Measurements from ENCODE around the gene TEX2.

TEX2 gene

GRCh38 chr17:64115822-64116534 lies 147.1 kb downstream of the TEX2 start:
- no peak for DNase-seq (ENCODE audit: low read depth)

- DNase-seq (ENCODE audit: low read depth) = no peak
Measured at GRCh38 chr17:64115043-64115698, 147.9 kb downstream of the TEX2 start.

GRCh38 chr17:64113006-64113405 lies 150.1 kb downstream of the TEX2 start:
- no peak for DNase-seq (ENCODE audit: low read depth)

GRCh38 chr17:64111831-64112230 lies 151.2 kb downstream of the TEX2 start:
- no peak for DNase-seq (ENCODE audit: low read depth)

- no peak for DNase-seq (ENCODE audit: low read depth)
Measured at GRCh38 chr17:64110379-64111152, 152.5 kb downstream of the TEX2 start.

GRCh38 chr17:64109400-64109799 lies 153.7 kb downstream of the TEX2 start:
- no peak for DNase-seq (ENCODE audit: low read depth)

- no peak for DNase-seq (ENCODE audit: low read depth)
Measured at GRCh38 chr17:64107500-64108236, 155.4 kb downstream of the TEX2 start.

GRCh38 chr17:64106918-64107317 lies 156.1 kb downstream of the TEX2 start:
- no peak for DNase-seq (ENCODE audit: low read depth)

GRCh38 chr17:64103391-64104364 lies 159.4 kb downstream of the TEX2 start:
- DNase-seq (ENCODE audit: low read depth) = no peak

- no peak for DNase-seq (ENCODE audit: low read depth)
Measured at GRCh38 chr17:64102627-64103390, 160.3 kb downstream of the TEX2 start.

- no peak for DNase-seq (ENCODE audit: low read depth)
Measured at GRCh38 chr17:64099543-64099942, 163.5 kb downstream of the TEX2 start.

Data from activated T-helper 1 cell treated with Interleukin-2 at 50 U/mL for 16 hours (primary cell).